Fibroblast of skin of back (primary cell): ENCODE measurements around the gene MX1. TPM values are rescaled to one million over a fixed set of nuclear protein-coding genes. Genes with fewer than 3 reads are reported as not detected.

Experiments
- DNase-seq: peaks from one replicate; pipeline ENCODE4 v3.0.0-alpha.2; 2013
- polyA plus RNA-seq, 2 experiments: library from polyadenylated mRNA; unstranded; fragments of 120-200 nt; gene quantifications; one replicate each; pipeline ENCODE4 v1.2.1, GENCODE V29; 2013; ENCODE audit not compliant: insufficient read length in 2 of 2

Gene MX1
- 1.3 TPM for polyA plus RNA-seq (2013, experiment 1 of 2; ENCODE audit: insufficient read length)
- polyA plus RNA-seq (2013, experiment 2 of 2; ENCODE audit: insufficient read length), result 0.84 TPM

DNA sequence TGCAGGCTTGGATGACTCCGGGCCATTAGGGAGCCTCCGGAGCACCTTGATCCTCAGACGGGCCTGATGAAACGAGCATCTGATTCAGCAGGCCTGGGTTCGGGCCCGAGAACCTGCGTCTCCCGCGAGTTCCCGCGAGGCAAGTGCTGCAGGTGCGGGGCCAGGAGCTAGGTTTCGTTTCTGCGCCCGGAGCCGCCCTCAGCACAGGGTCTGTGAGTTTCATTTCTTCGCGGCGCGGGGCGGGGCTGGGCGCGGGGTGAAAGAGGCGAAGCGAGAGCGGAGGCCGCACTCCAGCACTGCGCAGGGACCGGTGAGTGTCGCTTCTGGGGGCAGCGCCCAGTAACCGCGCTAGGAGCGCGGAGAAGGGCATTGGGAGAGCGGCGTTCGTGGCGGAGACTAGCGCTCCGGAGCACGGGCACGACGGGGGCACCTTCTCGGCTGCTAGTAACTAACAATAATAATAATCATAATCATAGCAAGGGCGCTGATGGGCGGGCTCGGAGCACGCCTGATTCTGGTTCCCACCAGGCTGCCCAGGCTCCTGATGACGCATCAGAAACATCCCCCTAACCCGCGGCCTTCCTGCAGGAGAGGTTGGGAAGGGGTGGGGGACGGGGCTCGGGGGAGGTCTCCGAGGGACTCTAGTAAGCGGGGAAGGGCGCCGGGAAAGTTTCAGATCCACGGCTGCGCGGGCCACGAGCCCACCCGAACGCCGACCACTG lies at the start of gene MX1:
TSS of gene MX1 (plus strand) at position 286 of the 722 bp plus-strand sequence. CDS start 5,832 bp downstream, outside the sequence.
- peak; percentile 30 for DNase-seq

DNA sequence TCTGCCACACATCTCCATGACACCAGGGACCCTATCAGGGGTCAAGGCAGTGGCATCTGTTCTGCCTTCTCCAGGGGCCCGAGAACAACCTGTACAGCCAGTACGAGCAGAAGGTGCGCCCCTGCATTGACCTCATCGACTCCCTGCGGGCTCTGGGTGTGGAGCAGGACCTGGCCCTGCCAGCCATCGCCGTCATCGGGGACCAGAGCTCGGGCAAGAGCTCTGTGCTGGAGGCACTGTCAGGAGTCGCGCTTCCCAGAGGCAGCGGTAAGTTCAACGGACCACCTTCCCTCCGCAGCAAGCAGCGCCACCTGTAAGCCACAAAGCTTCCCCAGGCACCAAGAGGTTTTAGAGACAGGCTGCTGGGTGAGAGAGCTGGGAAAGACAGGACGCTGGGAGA lies 48.3 kb upstream of the MX1 start:
- DNase-seq, result no peak

DNA sequence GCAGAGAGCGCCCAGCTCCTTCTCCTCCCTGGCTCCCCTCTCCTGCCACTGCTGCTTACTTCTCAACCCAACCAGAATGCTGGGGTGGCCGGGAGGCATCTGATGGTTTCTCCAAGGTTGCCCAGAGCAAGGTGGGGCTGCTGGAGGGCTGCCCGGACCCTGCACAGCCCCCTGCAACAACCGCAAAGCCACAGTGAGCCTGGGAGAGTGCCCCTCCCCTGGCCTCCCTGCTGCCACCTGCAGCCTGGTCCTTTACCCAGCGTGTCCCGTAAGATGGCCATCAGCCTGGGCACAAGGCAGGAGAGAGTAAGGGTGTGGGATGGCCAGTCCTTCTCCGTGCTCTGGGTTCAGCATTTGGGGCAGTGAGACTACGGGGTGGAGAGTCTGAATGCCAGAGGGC lies 47.2 kb upstream of the MX1 start:
- no peak for DNase-seq

DNA sequence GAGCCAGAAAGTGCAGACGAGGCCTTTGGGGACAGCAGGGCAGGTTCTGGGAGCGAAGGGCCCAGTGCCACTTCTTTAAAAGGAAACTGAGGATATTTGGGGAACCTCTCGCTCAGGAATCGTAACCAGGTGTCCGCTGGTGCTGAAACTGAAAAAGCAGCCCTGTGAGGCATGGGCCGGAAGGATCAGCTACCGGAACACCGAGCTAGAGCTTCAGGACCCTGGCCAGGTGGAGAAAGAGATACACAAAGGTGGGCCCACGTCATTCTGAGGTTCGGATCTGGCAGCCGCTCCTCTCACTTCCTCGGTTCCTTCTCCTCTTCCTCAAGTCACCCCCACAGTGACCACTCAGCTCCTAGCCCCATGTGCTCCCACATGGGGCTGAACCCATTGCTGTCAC lies 46.1 kb upstream of the MX1 start:
- no peak for DNase-seq

- no peak for DNase-seq
Measured at GRCh38 chr21:41381731-41382130, 44.3 kb upstream of the MX1 start.

GRCh38 chr21:41387042-41387819 lies 38.8 kb upstream of the MX1 start:
- DNase-seq, result no peak

- DNase-seq, result no peak
Measured at GRCh38 chr21:41387824-41388223, 38.2 kb upstream of the MX1 start.

GRCh38 chr21:41388259-41388658 lies 37.8 kb upstream of the MX1 start:
- DNase-seq, result no peak

DNA sequence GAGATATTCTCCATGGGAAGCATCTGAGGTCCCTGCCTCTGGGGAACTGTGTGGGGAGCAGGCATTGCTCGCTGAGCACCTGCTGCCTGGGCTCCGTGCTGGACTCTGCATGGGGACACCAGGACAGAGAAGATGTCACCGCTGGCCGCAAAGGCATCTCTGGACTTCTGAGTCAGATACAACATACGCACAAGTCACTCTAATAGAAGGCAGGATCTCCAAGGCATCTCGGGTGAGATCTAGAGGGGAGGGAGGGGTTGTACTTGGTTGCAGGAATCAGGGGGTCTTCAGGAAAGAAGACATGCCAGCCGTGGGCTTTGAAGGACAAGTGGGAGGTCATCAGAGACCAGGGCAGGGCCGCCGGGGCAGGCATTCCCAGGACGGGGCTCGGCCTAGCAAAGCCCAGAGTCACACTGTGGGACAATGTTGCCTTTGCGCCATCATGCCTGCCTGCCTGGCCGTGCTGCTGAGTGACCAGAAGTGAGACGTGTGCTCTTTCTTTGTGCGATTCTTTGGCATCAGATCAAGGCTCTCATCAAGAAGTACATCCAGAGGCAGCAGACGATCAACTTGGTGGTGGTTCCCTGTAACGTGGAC lies 35.9 kb upstream of the MX1 start:
- no peak for DNase-seq

- DNase-seq, result no peak
Measured at GRCh38 chr21:41393876-41394465, 32.1 kb upstream of the MX1 start.

- DNase-seq, result no peak
Measured at GRCh38 chr21:41396558-41397075, 29.4 kb upstream of the MX1 start.

- DNase-seq, result no peak
Measured at GRCh38 chr21:41397471-41397891, 28.6 kb upstream of the MX1 start.

DNA sequence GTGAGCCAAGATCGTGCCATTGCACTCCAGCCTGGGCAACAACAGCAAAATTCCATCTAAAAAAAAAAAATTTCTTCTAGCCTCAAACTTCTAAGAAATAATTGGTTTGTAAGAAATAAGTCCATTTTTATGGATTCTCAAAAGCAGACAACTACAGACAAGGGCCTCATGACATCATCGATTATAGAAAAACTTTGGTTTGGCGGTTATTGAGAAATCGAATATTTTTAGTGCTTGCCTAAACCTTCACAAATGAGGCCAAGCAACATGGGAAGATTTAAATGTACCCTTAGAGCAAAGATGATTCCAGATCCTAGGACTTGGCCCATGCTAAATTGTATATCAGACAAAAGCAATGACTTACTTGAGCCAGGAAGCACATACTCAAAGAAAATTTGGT lies 27.8 kb upstream of the MX1 start:
- DNase-seq, result no peak

GRCh38 chr21:41398831-41399230 lies 27.2 kb upstream of the MX1 start:
- DNase-seq, result no peak

GRCh38 chr21:41399246-41399800 lies 26.7 kb upstream of the MX1 start:
- no peak for DNase-seq

DNA sequence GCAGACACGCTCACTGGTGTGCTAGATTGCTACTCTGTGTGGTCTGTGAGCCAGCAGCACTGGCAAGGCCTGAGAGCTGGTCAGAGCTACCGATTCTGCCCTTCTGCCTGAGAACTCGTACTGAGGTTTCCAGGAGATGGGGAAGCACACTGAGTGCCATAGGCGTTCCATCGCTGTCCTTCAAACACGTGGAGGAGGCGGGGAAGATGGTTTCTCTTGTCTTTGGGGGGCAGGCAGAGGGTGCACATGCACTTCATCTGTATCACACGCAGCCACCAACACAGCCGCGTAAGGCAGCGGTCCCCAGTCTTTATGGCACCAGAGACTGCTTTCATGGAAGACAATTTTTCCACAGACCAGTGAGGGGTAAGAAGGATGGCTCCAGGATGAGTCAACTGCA lies 23.8 kb upstream of the MX1 start:
- DNase-seq, result no peak

DNA sequence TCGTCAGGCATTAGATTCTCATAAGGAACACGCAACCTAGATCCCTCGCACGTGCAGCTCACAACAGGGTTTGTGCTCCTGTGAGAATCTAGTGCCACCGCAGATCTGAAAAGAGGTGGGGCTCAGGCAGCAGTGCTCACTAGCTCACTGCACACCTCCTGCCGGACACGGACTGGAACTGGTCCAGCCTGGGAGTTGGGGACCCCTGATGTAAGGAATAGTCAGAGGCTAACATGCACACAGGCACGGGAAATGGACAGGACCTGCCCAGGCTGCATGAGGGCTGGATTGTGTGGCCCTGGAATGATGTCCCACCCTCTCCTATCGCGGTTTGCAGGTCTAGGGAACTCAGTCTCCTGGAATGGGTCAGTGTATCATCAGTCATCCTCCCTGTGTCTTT lies 23.2 kb upstream of the MX1 start:
- DNase-seq, result no peak

DNA sequence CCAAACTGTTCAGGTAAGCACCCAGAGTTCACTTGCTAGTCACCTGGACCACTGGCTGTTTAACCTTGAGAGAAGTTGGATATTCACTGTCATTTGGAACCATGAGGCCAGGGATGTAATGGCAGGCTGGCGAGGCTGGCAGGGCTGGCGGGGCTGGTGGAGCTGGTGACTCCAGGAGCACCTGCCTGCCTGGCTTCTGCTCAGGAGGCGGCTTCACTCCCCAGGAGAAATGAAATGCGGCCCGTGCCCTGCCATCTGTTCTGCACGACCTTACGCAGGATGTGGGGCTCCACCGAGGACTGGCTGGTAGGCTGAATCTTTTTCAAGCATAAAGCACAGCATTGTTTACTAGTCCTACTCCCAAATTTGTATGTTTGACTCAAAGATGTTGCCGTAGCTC lies 22.7 kb upstream of the MX1 start:
- no peak for DNase-seq

DNA sequence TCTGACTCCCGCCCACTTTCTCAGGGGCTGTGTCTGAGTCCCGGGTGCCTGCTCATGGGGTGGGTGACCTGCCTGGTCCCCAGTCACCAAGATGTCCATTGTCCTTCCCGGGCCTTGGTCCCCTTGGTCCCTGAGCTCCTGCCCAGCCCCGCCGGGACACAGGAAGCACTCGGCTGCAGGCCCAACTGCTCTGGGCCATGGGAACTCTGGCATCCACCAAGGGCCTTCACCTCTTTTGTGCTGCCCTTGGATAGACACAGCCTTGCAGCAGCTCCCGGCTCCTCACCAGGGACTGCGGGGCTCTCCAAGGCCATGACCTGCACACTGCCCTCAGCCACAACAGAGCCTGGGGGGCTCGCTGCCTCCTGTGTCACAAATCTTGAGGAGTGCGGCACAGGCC lies 22.1 kb upstream of the MX1 start:
- no peak for DNase-seq

DNA sequence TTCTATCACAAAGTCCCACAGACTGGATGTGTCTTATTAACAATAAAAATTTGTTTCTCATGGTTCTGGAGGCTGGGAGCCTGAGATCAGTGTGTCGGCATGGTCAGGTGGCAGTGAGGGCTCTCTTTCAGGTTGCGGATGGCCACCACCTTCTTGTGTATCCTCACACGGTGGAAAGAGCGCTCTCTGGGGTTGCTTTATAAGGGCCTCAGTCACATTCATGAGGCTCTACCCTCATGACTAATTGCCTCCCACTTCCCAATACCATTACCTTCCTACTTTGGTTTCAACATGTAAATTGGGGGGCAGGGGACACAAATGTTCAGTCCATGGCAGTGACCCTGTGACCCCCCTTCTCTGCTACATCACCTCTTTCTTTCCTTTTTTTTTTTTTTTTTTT lies 20.7 kb upstream of the MX1 start:
- no peak for DNase-seq

GRCh38 chr21:41406340-41406739 lies 19.7 kb upstream of the MX1 start:
- no peak for DNase-seq
